ENCODE measurements around the gene TCTN1. TPM values are rescaled to one million over a fixed set of nuclear protein-coding genes. Genes with fewer than 3 reads are reported as not detected.
"Not testable (repeated sequence)": the region's sequence is repeated elsewhere in the genome, so short reads cannot be mapped to it uniquely, and the experiment has no call there.

Gene TCTN1
- total RNA-seq, 1 experiment from 2014 or later, result 27.0 TPM

DNA sequence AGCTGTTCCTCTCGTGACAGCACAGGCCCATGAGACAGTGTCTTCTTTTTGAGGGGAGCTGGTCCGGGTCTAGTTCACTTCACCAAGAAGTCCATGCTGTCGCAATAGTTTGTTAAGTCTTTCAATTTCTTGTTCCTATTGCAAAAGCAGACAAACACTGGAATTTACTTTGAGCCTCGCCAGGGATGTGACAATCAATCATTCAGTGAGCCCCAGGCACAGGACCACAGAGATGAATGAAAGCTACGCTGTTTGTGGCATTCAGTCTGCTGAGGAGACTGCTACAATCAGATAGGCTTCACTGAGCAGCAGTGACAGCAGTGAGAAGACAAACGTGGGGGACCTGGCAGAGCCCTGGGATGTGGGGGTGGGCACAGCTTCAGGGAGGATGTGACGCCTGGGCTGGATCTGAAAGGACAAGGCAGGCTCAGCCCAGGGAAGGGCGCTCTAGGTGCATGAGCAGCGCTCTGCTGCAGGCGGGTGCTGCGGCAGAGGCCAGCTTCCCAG, 35.5 kb downstream of the TCTN1 start:
- Histone ChIP-seq H3K9me3 (ENCODE audit: control insufficient read depth in 1 of 2, insufficient read depth in 1 of 2, low read depth in 1 of 2, low read length in 2 of 2) (no peaks in the 10 kb centered on the region), H3K4me2 (ENCODE audit: low read length) (no peak overlapping the region), H3K9ac (ENCODE audit: low read length) (no peak overlapping the region), H3K27me3 (ENCODE audit: insufficient read depth, low read length) (no peaks in the 10 kb centered on the region), H2AFZ (ENCODE audit: low read depth, low read length, poor library complexity, severe bottlenecking) (no peak overlapping the region), H3K4me3 (replicated peaks in 1 of 2; ENCODE audit: low read depth in 1 of 2, low read length in 2 of 2) (no peak overlapping the region), H4K20me1 (ENCODE audit: insufficient read depth) (no peaks in the 10 kb centered on the region), H3K27ac (ENCODE audit: low read depth, low read length) (no peak overlapping the region), H3K9me2 (ENCODE audit: insufficient read depth) (no peaks in the 10 kb centered on the region), H3K79me2 (ENCODE audit: insufficient read depth, low read length) (no peaks in the 10 kb centered on the region), H3K4me1 (ENCODE audit: control insufficient read depth in 1 of 2, insufficient read depth in 2 of 2, low read length in 2 of 2) (no peaks in the 10 kb centered on the region), H3K36me3 (ENCODE audit: control insufficient read depth in 1 of 2, insufficient read depth in 2 of 2, low read length in 2 of 2) (no peaks in the 10 kb centered on the region)
- ChIA-PET CTCF (no interaction called here), RAD21 (ENCODE audit: low non-redundant PET in 1 of 2, low total read pairs in 2 of 2, uncharacterized antibody in 2 of 2, unreplicated experiment in 2 of 2) (no interaction called here), POLR2A (no interaction called here)
- TF ChIP-seq SIN3A (IDR thresholded peaks at IDR 0.05; ENCODE audit: low read depth), result no peak
- TF ChIP-seq ELF1 (IDR thresholded peaks at IDR 0.05; ENCODE audit: borderline replicate concordance, low read depth), result no peak
- no peak for DNase-seq (ENCODE audit: low read depth, low spot score)
- no TSS peak for BruUV-seq (replicated peaks)
- ATAC-seq, result no peak
- intact Hi-C loops (cut with micrococcal nuclease), result no loop called here

DNA sequence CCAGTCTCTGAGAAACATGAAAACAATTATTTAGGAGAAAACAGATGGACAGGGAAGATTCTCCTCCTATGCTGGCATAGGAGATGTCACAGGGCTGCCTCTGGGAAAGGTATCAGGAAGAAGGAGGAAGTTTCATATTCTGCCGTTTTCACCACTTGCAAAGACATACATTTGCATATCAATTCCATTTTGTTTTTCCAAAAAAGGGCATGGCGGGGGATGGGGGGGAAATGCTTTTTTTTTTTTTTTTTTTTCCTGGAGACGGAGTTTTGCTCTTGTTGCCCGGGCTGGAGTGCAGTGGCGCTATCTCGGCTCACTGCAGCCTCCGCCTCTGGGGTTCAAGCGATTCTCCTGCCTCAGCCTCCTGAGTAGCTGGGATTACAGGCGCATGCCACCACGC, 40.3 kb downstream of the TCTN1 start:
- not testable (repeated sequence) for H3K9me2 ChIP-seq (ENCODE audit: insufficient read depth)

GRCh38 chr12:110656071-110656655, 42.2 kb downstream of the TCTN1 start:
- H3K27me3 ChIP-seq (ENCODE audit: insufficient read depth, low read length), result no peaks in the 10 kb centered on the region
- no peak for TF ChIP-seq POLR2A (IDR thresholded peaks at IDR 0.05; ENCODE audit: borderline replicate concordance, extremely low read depth, insufficient read depth, insufficient read length)
- TF ChIP-seq CTCF (IDR thresholded peaks at IDR 0.05 in 2 of 3, conservative IDR thresholded peaks at IDR 0.05 in 1 of 3; ENCODE audit: borderline replicate concordance in 1 of 3, insufficient read depth in 1 of 3, low read depth in 2 of 3, low read length in 2 of 3), result no peak
- H4K20me1 ChIP-seq (ENCODE audit: insufficient read depth), result no peaks in the 10 kb centered on the region
- DNase-seq (ENCODE audit: low read depth, low spot score), result no peak
- H3K4me1 ChIP-seq (ENCODE audit: control insufficient read depth in 1 of 2, insufficient read depth in 2 of 2, low read length in 2 of 2), result no peaks in the 10 kb centered on the region
- no peak overlapping the region for H2AFZ ChIP-seq (ENCODE audit: low read depth, low read length, poor library complexity, severe bottlenecking)
- no peak for ATAC-seq
- no peaks in the 10 kb centered on the region for H3K9me3 ChIP-seq (ENCODE audit: control insufficient read depth in 1 of 2, insufficient read depth in 1 of 2, low read depth in 1 of 2, low read length in 2 of 2)
- RAD21 ChIA-PET (ENCODE audit: low non-redundant PET in 1 of 2, low total read pairs in 2 of 2, uncharacterized antibody in 2 of 2, unreplicated experiment in 2 of 2), result no interaction called here
- no peak overlapping the region for H3K9ac ChIP-seq (ENCODE audit: low read length)
- H3K36me3 ChIP-seq (ENCODE audit: control insufficient read depth in 1 of 2, insufficient read depth in 2 of 2, low read length in 2 of 2), result no peaks in the 10 kb centered on the region
- CTCF ChIA-PET, result no interaction called here
- H3K9me2 ChIP-seq (ENCODE audit: insufficient read depth), result no peaks in the 10 kb centered on the region
- BruUV-seq (replicated peaks), result no TSS peak
- H3K4me3 ChIP-seq (replicated peaks in 1 of 2; ENCODE audit: low read depth in 1 of 2, low read length in 2 of 2), result no peak overlapping the region
- no peak overlapping the region for H3K4me2 ChIP-seq (ENCODE audit: low read length)
- intact Hi-C loops (cut with micrococcal nuclease), result no loop called here
- H3K27ac ChIP-seq (ENCODE audit: low read depth, low read length), result no peak overlapping the region
- no peaks in the 10 kb centered on the region for H3K79me2 ChIP-seq (ENCODE audit: insufficient read depth, low read length)
- POLR2A ChIA-PET, result no interaction called here

More for the DNA sequence above, 40.3 kb downstream of the TCTN1 start:
- ATAC-seq; H3K27ac ChIP-seq (ENCODE audit: low read depth, low read length); DNase-seq (ENCODE audit: low read depth, low spot score); H3K9me3 ChIP-seq (ENCODE audit: control insufficient read depth in 1 of 2, insufficient read depth in 1 of 2, low read depth in 1 of 2, low read length in 2 of 2); H3K27me3 ChIP-seq (ENCODE audit: insufficient read depth, low read length); H2AFZ ChIP-seq (ENCODE audit: low read depth, low read length, poor library complexity, severe bottlenecking); H3K4me2 ChIP-seq (ENCODE audit: low read length); RAD21 ChIA-PET (ENCODE audit: low non-redundant PET in 1 of 2, low total read pairs in 2 of 2, uncharacterized antibody in 2 of 2, unreplicated experiment in 2 of 2); H3K36me3 ChIP-seq (ENCODE audit: control insufficient read depth in 1 of 2, insufficient read depth in 2 of 2, low read length in 2 of 2); CTCF ChIA-PET; H3K4me1 ChIP-seq (ENCODE audit: control insufficient read depth in 1 of 2, insufficient read depth in 2 of 2, low read length in 2 of 2); H4K20me1 ChIP-seq (ENCODE audit: insufficient read depth); H3K9ac ChIP-seq (ENCODE audit: low read length); H3K79me2 ChIP-seq (ENCODE audit: insufficient read depth, low read length); intact Hi-C loops (cut with micrococcal nuclease); H3K4me3 ChIP-seq (replicated peaks in 1 of 2; ENCODE audit: low read depth in 1 of 2, low read length in 2 of 2); POLR2A ChIA-PET; BruUV-seq (replicated peaks): not testable (repeated sequence)

All from HCT116 (cell line).